Duodenal mucosa (tissue), 2 donors: ENCODE measurements around the gene RBM39.
A peak's percentile ranks its signal among the peaks of the same experiment; 100 is the strongest.
"Not testable (repeated sequence)": the region's sequence is repeated elsewhere in the genome, so short reads cannot be mapped to it uniquely, and the experiment has no call there.

Experiments used
- H3K27ac ChIP-seq: one replicate; pipeline ENCODE4 v1.7.0; 2013; ENCODE audit warnings: low read depth, low read length
- H3K27me3 ChIP-seq, 2 donors: one replicate each; pipeline ENCODE4 v1.7.0; 2013; ENCODE audit warnings: low read length in 2 of 2, control low read depth in 1 of 2; ENCODE audit not compliant: insufficient read depth in 2 of 2, control insufficient read depth in 1 of 2
- H3K36me3 ChIP-seq, 2 donors: one replicate each; pipeline ENCODE4 v1.7.0; 2013; ENCODE audit warnings: low read length in 2 of 2, control low read depth in 1 of 2; ENCODE audit not compliant: insufficient read depth in 2 of 2, control insufficient read depth in 1 of 2
- H3K4me1 ChIP-seq, 2 donors: one replicate each; pipeline ENCODE4 v1.7.0; 2013; ENCODE audit warnings: low read length in 2 of 2, control low read depth in 1 of 2; ENCODE audit not compliant: insufficient read depth in 2 of 2, control insufficient read depth in 1 of 2
- H3K4me3 ChIP-seq, 2 donors: one replicate each; pipeline ENCODE4 v1.7.0; 2013; ENCODE audit warnings: low read length in 2 of 2, low read depth in 1 of 2
- H3K9ac ChIP-seq, 2 donors: one replicate each; pipeline ENCODE4 v1.7.0; 2013; ENCODE audit warnings: low read length in 2 of 2, low read depth in 1 of 2
- H3K9me3 ChIP-seq, 2 donors: one replicate each; pipeline ENCODE4 v1.7.0; 2013; ENCODE audit warnings: low read length in 2 of 2, control low read depth in 1 of 2; ENCODE audit not compliant: control insufficient read depth in 1 of 2

RBM39 gene

GRCh38 chr20:35756404-35756803 lies 14.3 kb upstream of the RBM39 start:
- Histone ChIP-seq H3K4me1 (no peaks in the 10 kb centered on the region), H3K9ac (no peak overlapping the region), H3K36me3 (no peaks in the 10 kb centered on the region), H3K27ac (no peak overlapping the region), H3K4me3 (no peak overlapping the region), H3K9me3 (no peaks in the 10 kb centered on the region), H3K27me3 (no peaks in the 10 kb centered on the region)

- H3K4me1 ChIP-seq, result no peaks in the 10 kb centered on the region
- H3K27ac ChIP-seq, result no peak overlapping the region
- H3K9ac ChIP-seq, result no peak overlapping the region
- peaks cover 0 to 6% of the 10 kb centered on the region in 2 donors for H3K27me3 ChIP-seq
- H3K4me3 ChIP-seq, result no peak overlapping the region
- H3K9me3 ChIP-seq, result no peaks in the 10 kb centered on the region
- H3K36me3 ChIP-seq, result no peaks in the 10 kb centered on the region
These were observed 8.6 kb upstream of the RBM39 start for GRCh38 chr20:35750611-35751010.

- not testable (repeated sequence) for H3K9ac ChIP-seq, H3K36me3 ChIP-seq, H3K27ac ChIP-seq, H3K27me3 ChIP-seq, H3K9me3 ChIP-seq, H3K4me3 ChIP-seq
- peaks cover 13 to 19% of the 10 kb centered on the region in 2 donors for H3K4me1 ChIP-seq
These were observed 2.4 kb upstream of the RBM39 start for GRCh38 chr20:35744492-35744841.

- Histone ChIP-seq H3K27me3 (no peaks in the 10 kb centered on the region), H3K36me3 (peaks cover 5 to 15% of the 10 kb centered on the region in 2 donors), H3K9me3 (no peaks in the 10 kb centered on the region), H3K4me1 (peaks cover 19 to 22% of the 10 kb centered on the region in 2 donors), H3K9ac (peak overlapping the region; percentile 97 to 99), H3K27ac (peak overlapping the region; percentile 94), H3K4me3 (peak overlapping the region in 1 of 2 donors; percentile 81)
These were observed 1.8 kb upstream of the RBM39 start for GRCh38 chr20:35743693-35744491.

GRCh38 chr20:35742741-35743523 lies 872 bp upstream of the RBM39 start:
- Histone ChIP-seq H3K27ac (peak overlapping the region; percentile 94), H3K9me3 (no peaks in the 10 kb centered on the region), H3K36me3 (peaks cover 14 to 25% of the 10 kb centered on the region in 2 donors), H3K9ac (peak overlapping the region; percentile 97 to 99), H3K4me3 (peak overlapping the region; percentile 81 to 85), H3K27me3 (no peaks in the 10 kb centered on the region), H3K4me1 (peaks cover 27 to 31% of the 10 kb centered on the region in 2 donors)

- H3K27me3 ChIP-seq, result no peaks in the 10 kb centered on the region
- H3K9me3 ChIP-seq, result no peaks in the 10 kb centered on the region
- H3K4me3 ChIP-seq, result peak overlapping the region; percentile 23 to 93
- no peak overlapping the region for H3K27ac ChIP-seq
- peaks cover 38 to 53% of the 10 kb centered on the region in 2 donors for H3K4me1 ChIP-seq
- H3K36me3 ChIP-seq, result peaks cover 28 to 47% of the 10 kb centered on the region in 2 donors
- H3K9ac ChIP-seq, result peak overlapping the region in 1 of 2 donors; percentile 99
These were observed 2.5 kb downstream of the RBM39 start for GRCh38 chr20:35739294-35740163.

- H3K4me1 ChIP-seq, result peaks cover 42 to 59% of the 10 kb centered on the region in 2 donors
- H3K4me3 ChIP-seq, result no peak overlapping the region
- H3K27ac ChIP-seq, result no peak overlapping the region
- peaks cover 37 to 56% of the 10 kb centered on the region in 2 donors for H3K36me3 ChIP-seq
- no peaks in the 10 kb centered on the region for H3K27me3 ChIP-seq
- H3K9me3 ChIP-seq, result no peaks in the 10 kb centered on the region
- H3K9ac ChIP-seq, result no peak overlapping the region
These were observed 3.5 kb downstream of the RBM39 start for GRCh38 chr20:35738410-35739179.

GRCh38 chr20:35737865-35738333 lies 4.2 kb downstream of the RBM39 start:
- Histone ChIP-seq H3K4me3 (no peak overlapping the region), H3K27ac (no peak overlapping the region), H3K36me3 (peaks cover 37 to 63% of the 10 kb centered on the region in 2 donors), H3K27me3 (no peaks in the 10 kb centered on the region), H3K9me3 (no peaks in the 10 kb centered on the region), H3K4me1 (peaks cover 46 to 52% of the 10 kb centered on the region in 2 donors), H3K9ac (no peak overlapping the region)

GRCh38 chr20:35735826-35736470 lies 6.1 kb downstream of the RBM39 start:
- Histone ChIP-seq H3K36me3 (peaks cover 45 to 83% of the 10 kb centered on the region in 2 donors), H3K9me3 (no peaks in the 10 kb centered on the region), H3K4me3 (peak overlapping the region in 1 of 2 donors; percentile 19), H3K27ac (no peak overlapping the region), H3K27me3 (no peaks in the 10 kb centered on the region), H3K9ac (no peak overlapping the region), H3K4me1 (peaks cover 49 to 61% of the 10 kb centered on the region in 2 donors)
